ENCODE data around the gene COQ8B.

The COQ8B gene

GRCh38 chr19:40750874-40751537 lies 34.3 kb upstream of the COQ8B start, which contains the start of gene SNRPA:
Gene SNRPA, plus strand, starts transcription at chr19:40751203. Its CDS starts 206 bp downstream, at chr19:40751409.
- peak; percentile 72 to 96 for DNase-seq (ENCODE audit: low read depth in 1 of 2, low spot score in 1 of 2)
- TF ChIP-seq JUND (IDR thresholded peaks at IDR 0.05; ENCODE audit: low read depth): no peak
- in situ Hi-C loops (cut with HindIII; ENCODE audit: low pct_unique_long_range_greater_than_20kb, low sequenced_read_pairs): no loop called here

- DNase-seq (ENCODE audit: low read depth in 1 of 2, low spot score in 1 of 2): peak; percentile 81 to 99
- TF ChIP-seq JUND (IDR thresholded peaks at IDR 0.05; ENCODE audit: low read depth): no peak
- in situ Hi-C loops (cut with HindIII; ENCODE audit: low pct_unique_long_range_greater_than_20kb, low sequenced_read_pairs): no loop called here
These were observed 33.6 kb upstream of the COQ8B start, which contains the start of gene ACTMAP for GRCh38 chr19:40750058-40750873. Gene ACTMAP, minus strand, starts transcription at chr19:40750477. Its CDS starts 674 bp downstream, at chr19:40749803.

GRCh38 chr19:40747536-40747935 lies 30.9 kb upstream of the COQ8B start:
- no peak for DNase-seq (ENCODE audit: low read depth in 1 of 2, low spot score in 1 of 2)
- in situ Hi-C loops (cut with HindIII; ENCODE audit: low pct_unique_long_range_greater_than_20kb, low sequenced_read_pairs): no loop called here

GRCh38 chr19:40745402-40745780 lies 28.7 kb upstream of the COQ8B start:
- DNase-seq (ENCODE audit: low read depth in 1 of 2, low spot score in 1 of 2): no peak
- TF ChIP-seq JUND (IDR thresholded peaks at IDR 0.05; ENCODE audit: low read depth): no peak
- in situ Hi-C loops (cut with HindIII; ENCODE audit: low pct_unique_long_range_greater_than_20kb, low sequenced_read_pairs): no loop called here

More at GRCh38 chr19:40747536-40747935, 30.9 kb upstream of the COQ8B start:
- TF ChIP-seq JUND (IDR thresholded peaks at IDR 0.05; ENCODE audit: low read depth): no peak

GRCh38 chr19:40744554-40745401 lies 28.1 kb upstream of the COQ8B start:
- peak in 1 of 2 experiments; percentile 60 for DNase-seq (ENCODE audit: low read depth in 1 of 2, low spot score in 1 of 2)
- no peak for TF ChIP-seq JUND (IDR thresholded peaks at IDR 0.05; ENCODE audit: low read depth)
- in situ Hi-C loops (cut with HindIII; ENCODE audit: low pct_unique_long_range_greater_than_20kb, low sequenced_read_pairs): no loop called here

GRCh38 chr19:40743926-40744325 lies 27.2 kb upstream of the COQ8B start:
- DNase-seq (ENCODE audit: low read depth in 1 of 2, low spot score in 1 of 2): no peak
- in situ Hi-C loops (cut with HindIII; ENCODE audit: low pct_unique_long_range_greater_than_20kb, low sequenced_read_pairs): no loop called here
- no peak for TF ChIP-seq JUND (IDR thresholded peaks at IDR 0.05; ENCODE audit: low read depth)

- no peak for TF ChIP-seq JUND (IDR thresholded peaks at IDR 0.05; ENCODE audit: low read depth)
- in situ Hi-C loops (cut with HindIII; ENCODE audit: low pct_unique_long_range_greater_than_20kb, low sequenced_read_pairs): no loop called here
These were observed 26.2 kb upstream of the COQ8B start for GRCh38 chr19:40742886-40743285.

GRCh38 chr19:40742477-40742876 lies 25.8 kb upstream of the COQ8B start:
- in situ Hi-C loops (cut with HindIII; ENCODE audit: low pct_unique_long_range_greater_than_20kb, low sequenced_read_pairs): no loop called here
- no peak for DNase-seq (ENCODE audit: low read depth in 1 of 2, low spot score in 1 of 2)
- no peak for TF ChIP-seq JUND (IDR thresholded peaks at IDR 0.05; ENCODE audit: low read depth)

More at GRCh38 chr19:40742886-40743285, 26.2 kb upstream of the COQ8B start:
- DNase-seq (ENCODE audit: low read depth in 1 of 2, low spot score in 1 of 2): no peak

- TF ChIP-seq JUND (IDR thresholded peaks at IDR 0.05; ENCODE audit: low read depth): no peak
- no peak for DNase-seq (ENCODE audit: low read depth in 1 of 2, low spot score in 1 of 2)
- in situ Hi-C loops (cut with HindIII; ENCODE audit: low pct_unique_long_range_greater_than_20kb, low sequenced_read_pairs): no loop called here
These were observed 25.1 kb upstream of the COQ8B start for GRCh38 chr19:40741527-40742390.

GRCh38 chr19:40740747-40741146 lies 24.1 kb upstream of the COQ8B start:
- in situ Hi-C loops (cut with HindIII; ENCODE audit: low pct_unique_long_range_greater_than_20kb, low sequenced_read_pairs): no loop called here
- DNase-seq (ENCODE audit: low read depth in 1 of 2, low spot score in 1 of 2): no peak
- no peak for TF ChIP-seq JUND (IDR thresholded peaks at IDR 0.05; ENCODE audit: low read depth)

- in situ Hi-C loops (cut with HindIII; ENCODE audit: low pct_unique_long_range_greater_than_20kb, low sequenced_read_pairs): no loop called here
- no peak for TF ChIP-seq JUND (IDR thresholded peaks at IDR 0.05; ENCODE audit: low read depth)
- no peak for DNase-seq (ENCODE audit: low read depth in 1 of 2, low spot score in 1 of 2)
These were observed 23.4 kb upstream of the COQ8B start for GRCh38 chr19:40739871-40740703.

Measured in T47D (cell line).